HG03442 (cell line): Measurements from ENCODE around the gene GOLGA3.
"Not testable (repeated sequence)": the region's sequence is repeated elsewhere in the genome, so short reads cannot be mapped to it uniquely, and the experiment has no call there.

Experiments
- ATAC-seq: cut with Tn5 transposase; IDR thresholded peaks from one replicate; pipeline ENCODE4 v1.9.1; 2021; ENCODE audit warnings: mild to moderate bottlenecking, moderate library complexity; ENCODE audit not compliant: unreplicated experiment

The GOLGA3 gene, protein sequence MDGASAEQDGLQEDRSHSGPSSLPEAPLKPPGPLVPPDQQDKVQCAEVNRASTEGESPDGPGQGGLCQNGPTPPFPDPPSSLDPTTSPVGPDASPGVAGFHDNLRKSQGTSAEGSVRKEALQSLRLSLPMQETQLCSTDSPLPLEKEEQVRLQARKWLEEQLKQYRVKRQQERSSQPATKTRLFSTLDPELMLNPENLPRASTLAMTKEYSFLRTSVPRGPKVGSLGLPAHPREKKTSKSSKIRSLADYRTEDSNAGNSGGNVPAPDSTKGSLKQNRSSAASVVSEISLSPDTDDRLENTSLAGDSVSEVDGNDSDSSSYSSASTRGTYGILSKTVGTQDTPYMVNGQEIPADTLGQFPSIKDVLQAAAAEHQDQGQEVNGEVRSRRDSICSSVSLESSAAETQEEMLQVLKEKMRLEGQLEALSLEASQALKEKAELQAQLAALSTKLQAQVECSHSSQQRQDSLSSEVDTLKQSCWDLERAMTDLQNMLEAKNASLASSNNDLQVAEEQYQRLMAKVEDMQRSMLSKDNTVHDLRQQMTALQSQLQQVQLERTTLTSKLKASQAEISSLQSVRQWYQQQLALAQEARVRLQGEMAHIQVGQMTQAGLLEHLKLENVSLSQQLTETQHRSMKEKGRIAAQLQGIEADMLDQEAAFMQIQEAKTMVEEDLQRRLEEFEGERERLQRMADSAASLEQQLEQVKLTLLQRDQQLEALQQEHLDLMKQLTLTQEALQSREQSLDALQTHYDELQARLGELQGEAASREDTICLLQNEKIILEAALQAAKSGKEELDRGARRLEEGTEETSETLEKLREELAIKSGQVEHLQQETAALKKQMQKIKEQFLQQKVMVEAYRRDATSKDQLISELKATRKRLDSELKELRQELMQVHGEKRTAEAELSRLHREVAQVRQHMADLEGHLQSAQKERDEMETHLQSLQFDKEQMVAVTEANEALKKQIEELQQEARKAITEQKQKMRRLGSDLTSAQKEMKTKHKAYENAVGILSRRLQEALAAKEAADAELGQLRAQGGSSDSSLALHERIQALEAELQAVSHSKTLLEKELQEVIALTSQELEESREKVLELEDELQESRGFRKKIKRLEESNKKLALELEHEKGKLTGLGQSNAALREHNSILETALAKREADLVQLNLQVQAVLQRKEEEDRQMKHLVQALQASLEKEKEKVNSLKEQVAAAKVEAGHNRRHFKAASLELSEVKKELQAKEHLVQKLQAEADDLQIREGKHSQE (N-terminal part only)

DNA sequence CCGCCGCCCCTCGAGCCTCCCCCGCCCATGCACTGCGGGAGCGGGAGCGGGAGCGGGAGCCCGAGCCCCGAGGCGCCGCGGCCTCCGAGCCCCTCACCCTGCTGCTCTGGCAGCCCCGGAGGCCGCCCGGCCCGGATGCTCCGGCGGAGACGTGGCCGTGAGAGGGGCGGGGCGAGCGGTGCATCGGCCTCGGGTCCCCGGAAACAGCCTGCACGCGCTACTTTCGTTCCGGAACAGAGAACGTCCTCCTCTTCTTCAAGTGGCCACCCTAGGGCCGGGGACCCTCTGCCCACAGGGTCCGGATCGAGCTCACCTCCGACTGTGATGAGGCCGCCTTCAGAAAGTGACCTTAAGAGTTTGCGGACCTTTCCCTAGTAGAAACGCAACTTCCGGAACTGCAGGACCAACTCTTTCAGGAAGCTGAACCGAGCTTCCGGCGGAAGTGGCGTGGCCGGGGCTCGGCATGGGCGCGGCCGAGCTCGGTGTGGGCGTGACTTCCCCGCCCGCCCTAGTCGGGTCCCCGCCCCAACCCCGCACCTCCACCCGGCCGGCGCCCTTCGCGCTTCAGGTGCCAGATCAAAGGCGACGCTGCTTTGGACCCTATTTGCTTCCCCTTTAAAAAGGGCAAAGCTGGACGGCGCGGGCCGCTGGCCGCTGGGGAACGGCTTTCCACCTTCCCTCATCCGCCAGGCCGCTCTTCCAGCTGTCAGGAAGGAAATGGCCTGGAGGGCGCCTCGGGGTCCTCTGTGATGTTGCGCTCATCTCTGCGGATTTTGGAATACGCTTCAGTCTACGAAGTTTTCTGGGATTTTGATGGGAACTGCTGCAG is at the start of gene GOLGA3:
Gene GOLGA3, minus strand, starts transcription at position 164 of the 829 bp plus-strand sequence. CDS start 6,741 bp downstream, outside the sequence.
- ATAC-seq = peak; percentile 89

DNA sequence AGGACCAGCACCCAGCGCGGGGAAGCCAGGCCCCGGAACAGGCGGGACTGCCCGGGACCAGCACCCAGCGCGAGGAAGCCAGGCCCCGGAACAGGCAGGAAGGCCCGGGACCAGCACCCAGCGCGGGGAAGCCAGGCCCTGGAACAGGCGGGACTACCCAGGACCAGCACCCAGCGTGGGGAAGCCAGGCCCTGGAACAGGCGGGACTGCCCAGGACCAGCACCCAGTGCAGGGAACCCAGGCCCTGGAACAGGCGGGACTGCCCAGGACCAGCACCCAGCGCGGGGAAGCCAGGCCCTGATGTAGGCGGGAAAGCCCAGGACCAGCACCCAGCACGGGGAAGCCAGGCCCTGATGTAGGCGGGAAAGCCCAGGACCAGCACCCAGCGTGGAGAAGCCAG is 46.0 kb upstream of the GOLGA3 start:
- not testable (repeated sequence) for ATAC-seq

DNA sequence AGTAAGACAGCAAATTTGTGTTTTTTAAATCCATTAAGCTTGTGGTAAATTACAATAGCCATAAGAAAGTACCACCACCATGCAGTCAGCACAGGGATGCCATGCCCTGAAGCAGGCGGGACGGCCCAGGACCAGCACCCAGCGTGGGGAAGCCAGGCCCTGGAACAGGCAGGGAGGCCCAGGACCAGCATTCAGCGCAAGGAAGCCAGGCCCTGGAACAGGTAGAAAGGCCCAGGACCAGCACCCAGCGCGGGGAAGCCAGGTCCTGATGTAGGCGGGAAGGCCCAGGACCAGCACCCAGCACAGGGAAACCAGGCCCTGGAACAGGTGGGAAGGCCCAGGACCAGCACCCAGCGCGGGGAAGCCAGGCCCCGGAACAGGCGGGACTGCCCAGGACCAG is 45.5 kb upstream of the GOLGA3 start:
- ATAC-seq = no peak

DNA sequence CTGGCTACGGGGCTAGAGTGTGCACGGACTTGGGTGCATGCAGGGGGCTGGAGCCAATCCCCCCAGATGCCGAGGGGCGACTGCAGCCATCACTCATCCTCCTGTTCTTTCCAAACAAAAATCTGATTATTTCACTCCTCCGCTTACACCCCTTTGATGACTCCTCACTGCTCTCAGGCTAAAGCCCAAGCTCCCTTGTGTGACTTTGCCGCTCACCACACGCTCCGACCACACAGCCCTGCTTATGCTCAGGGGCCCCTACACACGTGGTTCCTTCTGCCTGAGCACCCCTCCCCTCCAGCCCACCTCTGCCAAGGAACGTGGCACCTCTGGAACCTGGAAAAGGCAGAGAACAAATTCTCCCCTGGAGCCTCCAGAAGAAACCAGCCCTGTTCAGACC is 45.1 kb upstream of the GOLGA3 start:
- no peak for ATAC-seq

DNA sequence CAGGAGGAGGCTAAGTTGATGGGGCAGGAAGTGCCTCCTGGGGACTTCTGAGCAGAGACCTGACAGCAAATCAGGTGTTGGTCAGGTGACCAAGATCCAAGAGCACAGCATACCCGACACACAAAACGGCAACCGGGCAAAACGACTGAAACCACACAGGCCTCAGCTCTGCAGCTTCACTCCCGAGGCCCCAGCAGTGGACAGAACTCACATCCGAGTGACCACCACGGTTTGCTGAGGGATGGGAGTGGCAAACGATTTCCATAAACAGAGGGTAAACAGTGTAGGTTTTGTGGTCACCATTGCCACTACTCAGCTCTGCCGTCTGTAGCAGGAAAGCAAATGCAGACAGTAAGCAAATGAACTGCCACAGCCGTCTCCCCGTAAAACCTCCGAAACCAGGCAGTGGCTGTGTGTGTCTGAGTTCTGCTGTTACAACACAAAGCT is 44.3 kb upstream of the GOLGA3 start:
- ATAC-seq = no peak

DNA sequence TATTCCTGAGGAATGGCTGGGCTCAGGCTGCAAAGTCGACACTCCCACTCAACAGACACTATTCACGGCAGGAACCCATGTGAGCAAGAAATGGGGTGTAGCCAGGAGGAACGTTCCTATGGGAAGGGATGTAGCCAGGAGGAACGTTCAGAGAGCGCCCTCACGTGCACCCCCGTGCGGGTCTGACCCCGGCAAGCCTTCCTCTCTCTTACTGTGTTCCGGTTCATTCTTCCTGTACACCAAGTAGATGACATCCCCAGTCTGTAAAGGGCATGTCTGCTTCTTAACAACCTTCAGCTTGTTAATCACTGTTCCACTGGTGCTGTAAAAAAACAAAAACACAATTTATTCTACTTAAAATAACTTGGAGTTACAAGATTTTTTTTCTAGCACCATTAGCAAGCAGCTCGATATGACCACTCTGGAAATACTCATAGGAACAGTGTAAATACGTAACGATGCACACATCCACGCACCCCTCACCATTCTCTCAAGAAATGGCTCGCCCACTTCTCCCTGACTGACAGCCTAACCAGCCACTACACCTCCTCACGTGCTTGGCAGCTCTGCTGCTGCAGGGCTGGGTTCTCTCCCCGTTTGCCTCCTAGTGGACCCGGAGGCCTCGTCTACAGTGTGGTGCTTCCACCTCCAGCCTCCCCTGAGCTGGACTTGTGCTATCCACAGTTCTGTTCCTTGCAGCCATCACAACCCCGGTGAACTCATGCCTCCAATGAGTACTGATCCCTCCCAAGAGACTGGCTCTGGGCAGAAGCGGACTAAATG is 43.6 kb upstream of the GOLGA3 start:
- ATAC-seq = no peak

DNA sequence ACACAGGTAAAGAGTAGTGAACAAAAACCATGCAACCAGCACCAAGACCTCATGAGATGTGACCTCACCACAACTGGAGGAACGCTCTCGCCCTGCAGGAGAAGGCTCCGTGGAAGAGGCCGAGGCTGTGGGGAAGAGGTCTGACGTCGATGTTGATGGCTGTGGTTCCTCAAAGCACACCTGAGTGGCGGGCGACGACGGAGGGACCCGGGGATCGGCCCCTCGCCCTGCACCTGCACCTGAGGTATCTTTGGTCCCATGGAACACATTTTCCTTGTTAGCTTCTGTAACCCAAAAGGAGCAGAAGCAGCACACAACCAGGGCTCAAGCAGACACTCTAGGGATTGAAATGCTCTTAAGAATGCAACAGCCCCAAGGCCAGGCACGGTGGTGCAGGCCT is 40.9 kb upstream of the GOLGA3 start:
- ATAC-seq = no peak

DNA sequence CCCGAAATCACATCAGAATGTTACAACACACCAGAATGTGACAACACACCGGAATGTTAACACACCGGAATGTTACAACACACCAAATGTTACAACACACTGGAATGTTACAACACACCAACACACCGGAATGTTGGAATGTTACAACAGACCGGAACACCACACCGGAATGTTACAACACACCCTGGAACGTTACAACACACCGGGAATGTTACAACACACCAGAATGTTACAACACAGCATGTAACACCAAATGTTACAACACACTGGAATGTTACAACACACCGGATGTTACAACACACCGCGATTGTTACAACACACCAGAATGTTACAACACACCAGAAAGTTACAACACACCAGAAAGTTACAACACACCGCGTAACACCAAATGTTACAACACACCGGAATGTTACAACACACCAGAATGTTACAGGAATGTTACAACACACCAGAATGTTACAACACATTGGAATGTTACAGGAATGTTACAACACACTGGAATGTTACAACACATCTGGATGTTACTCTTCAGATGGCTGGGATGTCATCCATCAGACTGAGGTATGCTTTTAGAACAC is 37.7 kb upstream of the GOLGA3 start:
- no peak for ATAC-seq

DNA sequence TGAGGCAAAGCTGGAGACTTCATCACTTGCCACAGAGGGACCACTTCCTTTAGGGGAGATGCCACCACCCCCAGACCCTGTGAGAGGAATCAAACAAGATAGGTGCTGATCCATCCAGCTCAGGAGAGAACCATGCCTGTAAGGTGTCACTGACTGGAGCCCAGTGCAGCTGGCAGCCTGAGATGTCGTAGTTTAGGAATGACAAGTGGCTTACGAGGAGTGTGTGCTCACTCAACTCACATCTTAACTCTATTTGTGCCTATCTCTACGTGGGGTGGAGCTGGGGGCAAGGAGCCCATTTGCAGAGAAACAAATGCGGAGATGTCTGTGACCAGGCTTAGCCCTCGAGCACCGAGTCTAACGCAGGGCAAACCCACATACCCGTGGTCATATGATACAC is 32.9 kb upstream of the GOLGA3 start:
- no peak for ATAC-seq

DNA sequence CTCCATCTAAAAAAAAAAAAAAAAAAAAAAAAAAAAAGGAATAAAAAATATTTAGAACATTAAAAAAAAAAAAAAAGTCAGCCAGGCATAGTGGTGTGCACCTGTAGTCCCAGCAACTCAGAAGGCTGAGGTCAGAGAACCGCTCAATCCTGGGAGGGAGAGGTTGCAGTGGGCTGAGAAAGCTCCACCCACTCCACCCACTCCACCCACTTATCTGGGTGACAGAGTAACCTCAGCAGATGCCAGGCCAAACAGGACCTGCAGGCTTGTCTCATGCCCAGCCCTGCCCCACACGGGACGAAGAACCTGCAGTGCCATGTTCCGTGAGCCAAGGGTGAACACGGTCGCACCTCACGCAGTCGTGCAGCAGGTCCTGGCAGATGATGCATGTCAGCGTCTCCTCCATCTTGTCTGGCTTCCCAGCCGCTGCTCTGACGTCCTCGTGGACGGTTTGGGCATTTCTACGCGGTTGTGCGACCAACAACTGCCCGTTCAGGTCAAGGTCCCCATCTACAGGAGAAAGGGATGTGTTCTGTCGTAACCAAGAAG is 30.1 kb upstream of the GOLGA3 start:
- no peak for ATAC-seq

DNA sequence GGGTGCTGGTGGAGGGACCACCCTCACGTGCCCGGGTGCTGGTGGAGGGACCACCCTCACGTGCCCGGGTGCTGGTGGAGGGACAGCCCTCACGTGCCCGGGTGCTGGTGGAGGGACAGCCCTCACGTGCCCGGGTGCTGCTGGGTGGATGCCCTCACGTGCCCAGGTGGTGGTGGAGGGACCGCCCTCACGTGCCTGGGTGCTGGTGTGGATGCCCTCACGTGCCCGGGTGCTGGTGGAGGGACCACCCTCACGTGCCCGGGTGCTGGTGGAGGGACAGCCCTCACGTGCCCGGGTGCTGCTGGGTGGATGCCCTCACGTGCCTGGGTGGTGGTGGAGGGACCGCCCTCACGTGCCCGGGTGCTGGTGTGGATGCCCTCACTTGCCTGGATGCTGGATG is 28.4 kb upstream of the GOLGA3 start:
- not testable (repeated sequence) for ATAC-seq

DNA sequence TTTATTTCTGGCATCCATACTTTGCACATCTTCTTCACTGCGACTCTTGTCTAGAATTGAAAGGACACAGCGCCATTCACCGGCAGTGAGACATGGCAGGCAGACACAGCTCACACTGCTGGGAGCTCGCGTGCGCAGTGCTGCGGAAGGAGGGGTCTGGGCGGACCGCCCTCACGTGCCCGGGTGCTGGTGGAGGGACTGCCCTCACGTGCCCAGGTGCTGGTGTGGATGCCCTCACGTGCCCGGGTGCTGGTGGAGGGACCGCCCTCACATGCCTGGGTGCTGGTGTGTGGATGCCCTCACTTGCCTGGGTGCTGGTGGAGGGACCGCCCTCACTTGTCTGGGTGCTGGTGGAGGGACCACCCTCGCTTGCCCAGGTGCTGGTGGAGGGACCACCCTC is 27.9 kb upstream of the GOLGA3 start:
- ATAC-seq = no peak

DNA sequence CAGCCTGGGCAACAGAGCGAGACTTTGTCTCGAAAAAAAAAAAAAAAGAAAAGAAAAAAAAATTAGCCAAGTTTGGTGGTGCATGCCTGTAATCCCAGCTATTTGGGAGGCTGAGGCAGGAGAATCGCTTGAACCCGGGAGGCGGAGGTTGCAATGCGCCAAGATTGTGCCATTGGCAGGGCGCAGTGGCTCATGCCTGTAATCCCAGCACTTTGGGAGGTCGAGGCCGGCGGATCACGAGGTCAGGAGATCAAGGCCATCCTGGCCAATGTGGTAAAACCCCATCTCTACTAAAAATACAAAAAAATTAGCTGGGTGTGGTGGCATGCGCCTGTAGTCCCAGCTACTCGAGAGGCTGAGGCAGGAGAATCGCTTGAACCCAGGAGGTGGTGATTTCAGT is 26.5 kb upstream of the GOLGA3 start:
- ATAC-seq = not testable (repeated sequence)

DNA sequence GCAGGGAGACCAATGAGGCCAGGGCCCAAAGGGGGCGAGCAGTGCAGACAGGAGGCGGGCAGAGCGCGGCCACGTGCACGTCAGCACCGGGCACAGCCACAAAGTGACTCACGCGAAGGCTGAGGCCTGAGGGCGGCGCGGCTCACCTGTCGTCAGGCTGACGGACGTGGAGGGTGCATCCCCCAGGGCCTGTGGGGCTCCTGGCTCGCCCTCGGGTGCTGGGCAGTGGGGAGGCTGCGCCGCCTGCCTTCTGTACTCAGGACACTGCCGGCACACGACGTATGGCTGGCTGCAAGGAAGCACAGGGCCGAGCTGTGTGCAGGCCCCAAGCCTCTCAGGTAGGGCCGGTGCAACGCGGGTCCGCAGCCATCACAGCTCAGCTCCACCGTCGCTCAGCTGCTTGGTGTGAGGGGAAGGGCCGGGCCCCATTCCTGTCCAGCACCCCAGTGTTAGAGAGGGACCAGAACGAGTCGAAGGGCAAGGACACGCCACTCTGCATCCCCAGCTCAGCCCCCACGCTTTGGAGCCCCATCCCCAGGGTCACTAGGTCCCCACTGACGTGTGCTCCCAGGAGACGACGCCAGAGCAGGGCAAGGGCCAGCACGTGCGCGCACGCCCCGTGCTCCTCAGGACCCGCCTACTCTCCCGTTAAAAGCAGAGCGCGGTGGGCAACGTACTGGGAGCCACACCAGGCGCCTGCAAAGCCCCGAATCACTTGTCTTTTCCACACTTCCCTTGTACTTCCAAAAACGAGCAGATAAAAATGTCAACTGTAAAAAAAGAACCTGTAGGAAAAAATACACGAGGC is 24.8 kb upstream of the GOLGA3 start:
- no peak for ATAC-seq

DNA sequence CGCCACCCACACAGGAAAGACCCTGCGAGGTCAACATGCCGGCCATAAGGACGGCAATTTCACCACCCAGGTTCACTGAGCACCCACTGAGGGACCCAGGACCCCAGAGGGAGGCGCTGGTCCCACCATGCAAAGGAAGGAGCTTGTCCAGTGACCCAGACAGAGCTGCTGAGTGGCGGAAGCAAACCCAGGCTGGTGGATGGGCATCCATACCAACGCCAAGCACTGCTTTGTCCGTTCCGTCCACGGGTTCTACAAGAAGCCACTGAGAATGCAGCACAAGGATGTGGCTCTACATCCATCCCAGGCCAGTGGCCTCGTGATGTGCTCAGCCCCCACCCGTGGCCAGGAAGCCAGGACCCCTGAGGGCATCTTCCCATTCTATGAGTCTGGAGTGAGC is 23.8 kb upstream of the GOLGA3 start:
- ATAC-seq = no peak

DNA sequence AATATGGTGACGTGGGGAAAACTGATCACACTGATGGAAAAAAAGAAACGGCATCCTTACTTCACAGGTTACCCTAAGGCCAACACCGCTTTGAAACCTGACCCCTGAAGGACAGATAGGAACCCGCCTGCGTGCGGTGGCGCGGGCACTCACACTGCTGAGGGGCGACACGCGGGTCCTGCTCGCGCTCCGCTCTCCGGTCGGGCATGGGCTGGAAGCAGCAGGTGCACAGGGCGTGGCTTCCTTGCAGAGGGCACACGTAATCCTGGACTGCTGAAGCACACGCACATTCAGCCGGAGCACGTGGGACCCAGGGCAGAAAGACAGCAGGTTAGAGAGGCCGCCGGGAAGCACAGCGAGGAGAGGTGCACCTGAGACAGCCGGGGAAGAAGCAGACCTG is 22.8 kb upstream of the GOLGA3 start:
- no peak for ATAC-seq

DNA sequence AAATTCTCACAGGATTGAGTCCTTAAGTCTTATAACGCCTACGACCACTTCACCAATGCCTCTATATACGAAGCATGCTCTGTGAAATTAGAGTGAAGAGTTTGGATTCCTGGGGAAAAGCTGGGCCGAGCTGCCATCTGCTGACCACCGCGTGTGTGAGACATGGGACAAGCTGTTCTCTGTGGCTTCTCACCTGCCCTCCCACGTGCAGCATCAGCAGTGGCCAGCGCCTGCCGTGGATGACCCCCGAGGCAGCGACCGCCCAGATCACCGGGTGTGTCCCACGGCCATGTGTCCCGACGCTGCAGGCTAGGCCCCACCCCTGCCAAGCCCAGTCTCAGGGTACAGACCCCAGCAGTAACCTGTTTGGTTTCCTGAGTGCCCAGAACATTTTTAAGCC is 21.6 kb upstream of the GOLGA3 start:
- ATAC-seq = no peak

DNA sequence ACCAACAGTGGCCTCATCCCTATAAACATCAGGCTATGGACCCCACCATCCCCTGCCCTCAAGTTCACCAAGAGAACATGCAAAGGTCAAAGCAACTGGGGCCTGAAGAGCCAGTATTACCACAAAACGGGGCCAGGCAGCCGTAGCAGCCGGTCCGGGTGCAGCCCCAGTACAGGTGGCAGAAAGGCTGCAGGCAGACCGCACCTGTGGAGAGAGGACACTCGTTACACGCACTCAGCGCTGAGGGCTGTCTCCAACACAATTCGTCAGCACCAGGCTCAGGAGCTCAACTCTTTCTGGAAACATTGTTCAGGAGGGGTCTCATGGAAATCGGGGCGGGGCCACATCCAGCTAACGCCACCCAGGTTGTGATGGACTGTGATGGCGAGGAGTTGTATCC is 19.9 kb upstream of the GOLGA3 start:
- ATAC-seq = no peak
